MM.1S (cell line): ENCODE data around the gene CARD8.

Experiments
- EZH2 ChIP-seq: fragments of 300-600 bp; sonication (generic); optimal IDR thresholded peaks from 2 replicates; pipeline ENCODE3; 2017; ENCODE audit warnings: low read depth, mild to moderate bottlenecking, antibody characterized with exemption, low read length, mixed read lengths
- EZH2phosphoT487 ChIP-seq: fragments of 300-600 bp; sonication (generic); IDR thresholded peaks from 2 replicates; pipeline ENCODE4 v1.6.1; 2018; ENCODE audit warnings: antibody characterized with exemption, low read length
- TF ChIP-seq, protein P1 (sequence below): fragments of 300-600 bp; sonication (generic); IDR thresholded peaks from 2 replicates; pipeline ENCODE4 v1.5.1; 2016; ENCODE audit warnings: antibody characterized with exemption, low read length, mixed read lengths

DNA sequence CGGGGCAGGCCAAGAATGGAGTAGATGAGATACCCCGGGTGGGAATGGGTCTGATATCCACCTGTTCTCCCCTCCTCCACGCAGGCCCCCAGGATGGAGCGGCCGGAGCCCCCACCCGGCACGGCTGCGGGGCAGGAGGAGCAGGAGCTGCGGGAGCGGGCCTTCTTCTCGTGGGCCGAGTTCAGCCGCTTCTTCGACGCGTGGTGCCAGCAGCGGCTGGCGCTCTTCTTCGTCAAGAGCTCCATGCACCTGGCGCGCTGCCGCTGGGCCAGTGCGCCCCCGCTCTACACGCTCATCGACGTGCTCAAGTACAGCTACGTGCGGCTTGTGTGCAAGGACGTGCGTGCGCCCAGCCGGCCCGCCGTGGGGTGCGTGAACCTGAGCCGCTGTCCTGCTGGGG, 84.0 kb downstream of the CARD8 start:
- TF ChIP-seq, protein P1, sequence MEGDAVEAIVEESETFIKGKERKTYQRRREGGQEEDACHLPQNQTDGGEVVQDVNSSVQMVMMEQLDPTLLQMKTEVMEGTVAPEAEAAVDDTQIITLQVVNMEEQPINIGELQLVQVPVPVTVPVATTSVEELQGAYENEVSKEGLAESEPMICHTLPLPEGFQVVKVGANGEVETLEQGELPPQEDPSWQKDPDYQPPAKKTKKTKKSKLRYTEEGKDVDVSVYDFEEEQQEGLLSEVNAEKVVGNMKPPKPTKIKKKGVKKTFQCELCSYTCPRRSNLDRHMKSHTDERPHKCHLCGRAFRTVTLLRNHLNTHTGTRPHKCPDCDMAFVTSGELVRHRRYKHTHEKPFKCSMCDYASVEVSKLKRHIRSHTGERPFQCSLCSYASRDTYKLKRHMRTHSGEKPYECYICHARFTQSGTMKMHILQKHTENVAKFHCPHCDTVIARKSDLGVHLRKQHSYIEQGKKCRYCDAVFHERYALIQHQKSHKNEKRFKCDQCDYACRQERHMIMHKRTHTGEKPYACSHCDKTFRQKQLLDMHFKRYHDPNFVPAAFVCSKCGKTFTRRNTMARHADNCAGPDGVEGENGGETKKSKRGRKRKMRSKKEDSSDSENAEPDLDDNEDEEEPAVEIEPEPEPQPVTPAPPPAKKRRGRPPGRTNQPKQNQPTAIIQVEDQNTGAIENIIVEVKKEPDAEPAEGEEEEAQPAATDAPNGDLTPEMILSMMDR: no peak
- TF ChIP-seq EZH2 (no peak), EZH2phosphoT487 (no peak)
